GM19438 (cell line): ENCODE data around the gene SMOC1.

Experiments
- ATAC-seq: cut with Tn5 transposase; IDR thresholded peaks from one replicate; pipeline ENCODE4 v1.9.1; 2021; ENCODE audit warnings: low read depth; ENCODE audit not compliant: unreplicated experiment

The SMOC1 gene

GRCh38 chr14:69861025-69861569 is 18.1 kb upstream of the SMOC1 start:
- no peak for ATAC-seq

- no peak for ATAC-seq
Measured at GRCh38 chr14:69863083-69863482, 16.1 kb upstream of the SMOC1 start.

GRCh38 chr14:69865701-69866365 is 13.4 kb upstream of the SMOC1 start:
- no peak for ATAC-seq

- ATAC-seq, result no peak
Measured at GRCh38 chr14:69868363-69868963, 10.8 kb upstream of the SMOC1 start.

GRCh38 chr14:69870613-69871012 is 8.6 kb upstream of the SMOC1 start:
- ATAC-seq, result no peak

- no peak for ATAC-seq
Measured at GRCh38 chr14:69873877-69874780, 5.1 kb upstream of the SMOC1 start.

GRCh38 chr14:69876221-69876847 is 2.9 kb upstream of the SMOC1 start:
- no peak for ATAC-seq

- no peak for ATAC-seq
Measured at GRCh38 chr14:69876848-69877306, 2.3 kb upstream of the SMOC1 start.

GRCh38 chr14:69877492-69877891 is 1.7 kb upstream of the SMOC1 start:
- ATAC-seq, result no peak

GRCh38 chr14:69878251-69878650 is 965 bp upstream of the SMOC1 start:
- no peak for ATAC-seq

- no peak for ATAC-seq
Measured at GRCh38 chr14:69880044-69880487, 850 bp downstream of the SMOC1 start.

GRCh38 chr14:69880893-69881292 is 1.7 kb downstream of the SMOC1 start:
- no peak for ATAC-seq

GRCh38 chr14:69882116-69882864 is 3.1 kb downstream of the SMOC1 start:
- no peak for ATAC-seq

- ATAC-seq, result no peak
Measured at GRCh38 chr14:69882915-69883314, 3.7 kb downstream of the SMOC1 start.

- ATAC-seq, result no peak
Measured at GRCh38 chr14:69886453-69887242, 7.4 kb downstream of the SMOC1 start.

- ATAC-seq, result no peak
Measured at GRCh38 chr14:69887740-69888657, 8.8 kb downstream of the SMOC1 start.

- ATAC-seq, result no peak
Measured at GRCh38 chr14:69891422-69891821, 12.2 kb downstream of the SMOC1 start.

GRCh38 chr14:69895109-69895508 is 15.9 kb downstream of the SMOC1 start:
- no peak for ATAC-seq
